Peyer's patch (tissue), 4 donors: ENCODE measurements around the gene RAET1E.

Source experiments
- CTCF ChIP-seq, 6 experiments: fragments of 450-650 bp in 4 of 6; fragments of 200-600 bp in 2 of 6; sonication (generic) in 1 of 6; IDR thresholded peaks; one replicate each; pipeline ENCODE4 v1.5.1; 2017 to 2019; ENCODE audit warnings: antibody characterized with exemption in 6 of 6, mild to moderate bottlenecking in 3 of 6, moderate library complexity in 1 of 6
- POLR2A ChIP-seq, 2 donors: fragments of 450-650 bp; IDR thresholded peaks; one replicate each; pipeline ENCODE4 v1.5.1; 2017; ENCODE audit warnings: antibody characterized with exemption in 2 of 2, mild to moderate bottlenecking in 2 of 2, moderate library complexity in 2 of 2

- TF ChIP-seq CTCF (IDR thresholded peaks at IDR 0.05) = no peak
- TF ChIP-seq POLR2A (IDR thresholded peaks at IDR 0.05) = no peak
Measured at GRCh38 chr6:149891259-149891658, 6.7 kb downstream of the RAET1E start.
